A673 (cell line): Measurements from ENCODE around the gene CNTN5. TPM values are rescaled to one million over a fixed set of nuclear protein-coding genes. Genes with fewer than 3 reads are reported as not detected.

Experiments
- BruUV-seq: library from RNA; stranded (reverse); fragments of 400-500 nt; replicated peaks from 2 replicates; lab custom pipeline; 2021; lab: Mats Ljungman, UMichigan
- CTCF ChIA-PET: fragments of 300-600 bp; sonication (Branson Sonifier 250); formaldehyde crosslinking; loops from one replicate; lab custom pipeline; 2022; ENCODE audit warnings: antibody characterized with exemption; lab: Charles Lee
- POLR2A ChIA-PET: fragments of 300-600 bp; sonication (Branson Sonifier 250); formaldehyde crosslinking; loops from one replicate; lab custom pipeline; 2022; ENCODE audit warnings: antibody characterized with exemption; ENCODE audit not compliant: low non-redundant PET; lab: Charles Lee
- DNase-seq: peaks from one replicate; pipeline ENCODE4 v3.0.0-alpha.2; 2015; ENCODE audit warnings: low spot score
- H3K27ac ChIP-seq: fragments of 200-600 bp; sonication (generic); 2 replicates; pipeline ENCODE4 v1.5.1; 2016; ENCODE audit warnings: mixed run types, low read depth, mild to moderate bottlenecking, mixed read lengths, antibody characterized with exemption, low read length; ENCODE audit not compliant: poor library complexity, severe bottlenecking
- H3K27me3 ChIP-seq: fragments of 200-600 bp; sonication (generic); replicated peaks from 2 replicates; pipeline ENCODE4 v1.6.1; 2017; ENCODE audit warnings: mixed run types, low read depth, mild to moderate bottlenecking, mixed read lengths, antibody characterized with exemption, low read length; ENCODE audit not compliant: insufficient read depth, poor library complexity
- H3K36me3 ChIP-seq: fragments of 200-600 bp; sonication (generic); 2 replicates; pipeline ENCODE4 v1.6.1; 2016; ENCODE audit warnings: mixed run types, mild to moderate bottlenecking, mixed read lengths, antibody characterized with exemption, low read length; ENCODE audit not compliant: insufficient read depth, poor library complexity, severe bottlenecking
- H3K4me1 ChIP-seq: fragments of 200-600 bp; sonication (generic); 2 replicates; pipeline ENCODE4 v1.6.1; 2017; ENCODE audit warnings: mixed run types, mild to moderate bottlenecking, mixed read lengths, antibody characterized with exemption, low read length; ENCODE audit not compliant: insufficient read depth, poor library complexity, severe bottlenecking
- H3K4me3 ChIP-seq: fragments of 200-600 bp; sonication (generic); 2 replicates; pipeline ENCODE4 v1.5.1; 2016; ENCODE audit warnings: low read depth, mixed run types, mild to moderate bottlenecking, mixed read lengths, low read length; ENCODE audit not compliant: poor library complexity, severe bottlenecking
- H3K9me3 ChIP-seq: fragments of 200-600 bp; sonication (generic); 2 replicates; pipeline ENCODE4 v1.6.1; 2016; ENCODE audit warnings: mixed run types, low read depth, mild to moderate bottlenecking, mixed read lengths, antibody characterized with exemption, low read length; ENCODE audit not compliant: poor library complexity, severe bottlenecking
- CTCF ChIP-seq: fragments of 300-800, 200-600 bp; sonication (generic); conservative IDR thresholded peaks from 2 replicates; pipeline ENCODE4 v1.5.1; 2017; ENCODE audit warnings: low read depth, mild to moderate bottlenecking, antibody characterized with exemption, low read length, moderate library complexity, mixed read lengths
- EZH2 ChIP-seq: fragments of 200-600 bp; sonication (generic); IDR thresholded peaks from 2 replicates; pipeline ENCODE4 v1.6.1; 2017; ENCODE audit warnings: borderline replicate concordance, low read depth, mild to moderate bottlenecking, mixed read lengths, antibody characterized with exemption, low read length; ENCODE audit not compliant: poor library complexity, severe bottlenecking
- intact Hi-C: fragments of 100-400 bp; cut with micrococcal nuclease; formaldehyde crosslinking; loops from one replicate; pipeline ENCODE4 v1.10.0; 2022; ENCODE audit not compliant: unreplicated experiment
- total RNA-seq: library from RNA; stranded (reverse); gene quantifications from 2 replicates; pipeline ENCODE4 v1.2.3, GENCODE V29; 2021

Gene CNTN5
- total RNA-seq, 1 experiment from 2014 or later, result 0.80 TPM

GRCh38 chr11:99631618-99632017, 610.9 kb downstream of the CNTN5 start:
- H3K4me1 ChIP-seq, result peaks cover 6% of the 10 kb centered on the region
- no peak overlapping the region for H3K4me3 ChIP-seq
- no peak overlapping the region for H3K27ac ChIP-seq
- intact Hi-C loops, result no loop called here
- ChIA-PET CTCF (no interaction called here), POLR2A (no interaction called here)
- no peaks in the 10 kb centered on the region for H3K36me3 ChIP-seq
- DNase-seq, result no peak
- TF ChIP-seq CTCF (no peak), EZH2 (no peak)
- H3K27me3 ChIP-seq, result no peaks in the 10 kb centered on the region
- no TSS peak for BruUV-seq
- no peaks in the 10 kb centered on the region for H3K9me3 ChIP-seq

- TF ChIP-seq EZH2 (no peak), CTCF (no peak)
- Histone ChIP-seq H3K9me3 (no peaks in the 10 kb centered on the region), H3K36me3 (no peaks in the 10 kb centered on the region), H3K27me3 (no peaks in the 10 kb centered on the region), H3K4me1 (peaks cover 6% of the 10 kb centered on the region), H3K4me3 (no peak overlapping the region), H3K27ac (no peak overlapping the region)
- no peak for DNase-seq
- CTCF ChIA-PET, result no interaction called here
- intact Hi-C loops, result no loop called here
- BruUV-seq, result no TSS peak
- POLR2A ChIA-PET, result no interaction called here
Observed at GRCh38 chr11:99632969-99633368, 612.2 kb downstream of the CNTN5 start.

- Histone ChIP-seq H3K27ac (no peak overlapping the region), H3K27me3 (no peaks in the 10 kb centered on the region), H3K4me3 (no peak overlapping the region), H3K36me3 (no peaks in the 10 kb centered on the region), H3K4me1 (peaks cover 6% of the 10 kb centered on the region), H3K9me3 (no peaks in the 10 kb centered on the region)
- DNase-seq, result no peak
- BruUV-seq, result no TSS peak
- intact Hi-C loops, result no loop called here
- TF ChIP-seq EZH2 (no peak), CTCF (no peak)
- ChIA-PET POLR2A (no interaction called here), CTCF (no interaction called here)
Observed at GRCh38 chr11:99634581-99634980, 613.8 kb downstream of the CNTN5 start.
